Uterus (tissue), 4 donors: ENCODE data around the gene PLBD1. TPM values are rescaled to one million over a fixed set of nuclear protein-coding genes. Genes with fewer than 3 reads are reported as not detected.

Source experiments
- DNase-seq, 2 donors: peaks; one replicate each; pipeline ENCODE4 v3.0.0-alpha.2; 2019 to 2020
- H3K27ac ChIP-seq, 2 donors: fragments of 200-600 bp; sonication (generic); 1 replicate in 1 of 2; 2 replicates in 1 of 2; pipeline ENCODE4 v1.5.1; 2016 to 2018
- H3K27me3 ChIP-seq, 2 donors: fragments of 200-600 bp; sonication (generic); one replicate each; pipeline ENCODE4 v1.5.1; 2018 to 2019; ENCODE audit warnings: control low read depth in 1 of 2
- H3K36me3 ChIP-seq, 2 donors: fragments of 200-600 bp; sonication (generic); one replicate each; pipeline ENCODE4 v1.5.1; 2019; ENCODE audit warnings: control low read depth in 1 of 2
- H3K4me1 ChIP-seq, 2 donors: fragments of 200-600 bp; sonication (generic); one replicate each; pipeline ENCODE4 v1.5.1; 2018 to 2019; ENCODE audit warnings: control low read depth in 1 of 2
- H3K4me3 ChIP-seq, 2 donors: fragments of 200-600 bp; sonication (generic); 1 replicate in 1 of 2; 2 replicates in 1 of 2; pipeline ENCODE4 v1.5.1; 2018 to 2019; ENCODE audit warnings: mild to moderate bottlenecking in 1 of 2
- H3K9me3 ChIP-seq, 2 donors: fragments of 200-600 bp; sonication (generic); one replicate each; pipeline ENCODE4 v1.5.1; 2019; ENCODE audit warnings: control low read depth in 1 of 2
- CTCF ChIP-seq, 4 experiments: fragments of 200-600 bp in 2 of 4; fragments of 450-650 bp in 2 of 4; sonication (generic) in 2 of 4; IDR thresholded peaks; one replicate each; pipeline ENCODE4 v1.5.1; 2016 to 2019; ENCODE audit warnings: antibody characterized with exemption in 4 of 4, mild to moderate bottlenecking in 2 of 4, moderate library complexity in 1 of 4
- POLR2A ChIP-seq, 2 donors: fragments of 450-650 bp; IDR thresholded peaks; one replicate each; pipeline ENCODE4 v1.6.1; 2016; ENCODE audit warnings: antibody characterized with exemption in 2 of 2, mild to moderate bottlenecking in 1 of 2, moderate library complexity in 1 of 2
- intact Hi-C: fragments of 100-400 bp; cut with DNase I; formaldehyde crosslinking; loops from one replicate; pipeline ENCODE4 v1.15.1; 2023; ENCODE audit warnings: low total_unique reads
- total RNA-seq, 4 donors: library from RNA; depleted of rRNA in 3 of 4; stranded (reverse); fragments of >200 nt in 3 of 4; gene quantifications; one replicate each; pipeline versions ENCODE4 v1.1.0 to v1.2.4, GENCODE V29; 2014 to 2023
- donor health status: DM: yes; HTN: yes; CAD: no.

PLBD1 gene
- total RNA-seq, 4 donors from 2014 or later, result 3.2 to 51.2 (median 19.0) TPM

- TF ChIP-seq POLR2A (IDR thresholded peaks at IDR 0.05) (no peak), CTCF (IDR thresholded peaks at IDR 0.05) (no peak)
- Histone ChIP-seq H3K9me3 (no peaks in the 10 kb centered on the region), H3K27me3 (no peaks in the 10 kb centered on the region), H3K36me3 (no peaks in the 10 kb centered on the region), H3K4me3 (no peak overlapping the region), H3K4me1 (no peaks in the 10 kb centered on the region), H3K27ac (no peak overlapping the region)
- no peak for DNase-seq
- intact Hi-C loops, result no loop called here
These were observed 9.7 kb upstream of the PLBD1 start for GRCh38 chr12:14577344-14577743.

- Histone ChIP-seq H3K4me3 (no peak overlapping the region), H3K36me3 (no peaks in the 10 kb centered on the region), H3K27me3 (no peaks in the 10 kb centered on the region), H3K27ac (no peak overlapping the region), H3K4me1 (no peaks in the 10 kb centered on the region), H3K9me3 (no peaks in the 10 kb centered on the region)
- no peak for DNase-seq
- intact Hi-C loops, result no loop called here
- TF ChIP-seq CTCF (IDR thresholded peaks at IDR 0.05) (no peak), POLR2A (IDR thresholded peaks at IDR 0.05) (no peak)
These were observed 9.2 kb upstream of the PLBD1 start for GRCh38 chr12:14576896-14577295.

DNA sequence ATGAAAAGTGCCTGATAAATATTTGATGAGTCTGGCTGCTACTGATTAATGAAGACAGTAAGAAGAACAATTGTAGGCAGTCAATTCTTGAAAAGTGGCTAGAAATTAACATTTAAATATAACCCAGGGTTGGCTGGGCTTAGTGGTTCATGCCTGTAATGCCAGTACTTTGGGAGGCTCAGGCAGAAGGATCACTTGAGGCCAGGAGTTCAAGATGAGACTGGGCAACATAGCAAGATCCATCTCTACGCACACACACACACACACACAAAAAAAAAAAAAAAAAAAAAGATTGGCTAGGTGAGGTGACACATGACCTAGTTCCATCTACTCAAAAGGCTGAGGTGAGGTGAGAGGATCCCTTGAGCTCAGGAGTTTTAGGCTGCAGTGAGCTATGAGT, 7.9 kb upstream of the PLBD1 start:
- no peaks in the 10 kb centered on the region for H3K27me3 ChIP-seq
- no peak for DNase-seq
- H3K9me3 ChIP-seq, result no peaks in the 10 kb centered on the region
- no peak for TF ChIP-seq CTCF (IDR thresholded peaks at IDR 0.05)
- no peak for TF ChIP-seq POLR2A (IDR thresholded peaks at IDR 0.05)
- H3K27ac ChIP-seq, result no peak overlapping the region
- intact Hi-C loops, result no loop called here
- H3K4me3 ChIP-seq, result no peak overlapping the region
- H3K4me1 ChIP-seq, result no peaks in the 10 kb centered on the region
- H3K36me3 ChIP-seq, result no peaks in the 10 kb centered on the region

DNA sequence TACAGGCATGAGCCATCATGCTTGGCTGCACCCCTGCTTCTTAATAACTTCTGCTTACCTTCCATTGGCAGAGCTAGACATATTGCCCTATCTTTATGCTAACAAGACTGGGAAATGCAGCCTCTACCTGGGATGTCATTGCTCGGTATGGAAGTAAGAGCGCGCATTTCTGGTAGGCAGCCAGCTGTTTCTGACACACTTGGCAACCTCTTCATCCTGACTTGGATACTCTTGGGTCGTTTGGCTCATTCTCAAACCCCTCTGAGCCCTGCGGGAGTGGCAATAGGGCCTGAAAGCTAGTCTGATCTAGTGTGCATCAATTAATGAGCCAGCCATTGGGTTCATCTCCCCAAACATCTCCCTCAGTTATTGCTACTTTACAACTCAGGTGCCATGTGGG, 5.4 kb upstream of the PLBD1 start:
- intact Hi-C loops, result no loop called here
- Histone ChIP-seq H3K27me3 (no peaks in the 10 kb centered on the region), H3K4me1 (no peaks in the 10 kb centered on the region), H3K27ac (no peak overlapping the region), H3K9me3 (no peaks in the 10 kb centered on the region), H3K36me3 (no peaks in the 10 kb centered on the region), H3K4me3 (no peak overlapping the region)
- no peak for DNase-seq
- TF ChIP-seq POLR2A (IDR thresholded peaks at IDR 0.05) (no peak), CTCF (IDR thresholded peaks at IDR 0.05) (no peak)

- Histone ChIP-seq H3K9me3 (no peaks in the 10 kb centered on the region), H3K4me3 (no peak overlapping the region), H3K27me3 (no peaks in the 10 kb centered on the region), H3K27ac (no peak overlapping the region), H3K4me1 (no peaks in the 10 kb centered on the region), H3K36me3 (no peaks in the 10 kb centered on the region)
- DNase-seq, result no peak
- TF ChIP-seq CTCF (IDR thresholded peaks at IDR 0.05) (no peak), POLR2A (IDR thresholded peaks at IDR 0.05) (no peak)
- intact Hi-C loops, result no loop called here
These were observed 4.7 kb upstream of the PLBD1 start for GRCh38 chr12:14572401-14572800.
